ENCODE results near the gene WIPI1.
"Not testable (repeated sequence)": the region's sequence is repeated elsewhere in the genome, so short reads cannot be mapped to it uniquely, and the experiment has no call there.

Gene WIPI1

GRCh38 chr17:68383443-68384321 is 73.6 kb downstream of the WIPI1 start:
- DNase-seq, result peak; percentile 27

GRCh38 chr17:68383120-68383442 is 74.2 kb downstream of the WIPI1 start:
- no peak for DNase-seq

- no peak for DNase-seq
Observed at GRCh38 chr17:68382582-68383085, 74.7 kb downstream of the WIPI1 start.

GRCh38 chr17:68381076-68381900 is 76.0 kb downstream of the WIPI1 start:
- DNase-seq, result no peak

- DNase-seq, result no peak
Observed at GRCh38 chr17:68379692-68380677, 77.3 kb downstream of the WIPI1 start.

- no peak for DNase-seq
Observed at GRCh38 chr17:68379177-68379510, 78.2 kb downstream of the WIPI1 start.

- no peak for DNase-seq
Observed at GRCh38 chr17:68378268-68379176, 78.8 kb downstream of the WIPI1 start.

GRCh38 chr17:68377771-68378267 is 79.5 kb downstream of the WIPI1 start:
- no peak for DNase-seq

GRCh38 chr17:68376178-68376577 is 81.1 kb downstream of the WIPI1 start:
- DNase-seq, result not testable (repeated sequence)

- no peak for DNase-seq
Observed at GRCh38 chr17:68375566-68375965, 81.7 kb downstream of the WIPI1 start.

Data from GF-D8 (cell line).